Measurements from ENCODE around the gene ZBTB34. TPM values are rescaled to one million over a fixed set of nuclear protein-coding genes. Genes with fewer than 3 reads are reported as not detected.

Gene ZBTB34
- total RNA-seq, 6 donors from 2014 or later = 9.5 to 21.3 (median 13.5) TPM

- Histone ChIP-seq H3K9me3 (no peaks in the 10 kb centered on the region), H3K27me3 (no peaks in the 10 kb centered on the region), H3K4me3 (no peak overlapping the region), H3K36me3 (no peaks in the 10 kb centered on the region), H3K4me1 (no peaks in the 10 kb centered on the region), H3K27ac (no peak overlapping the region)
- TF ChIP-seq POLR2A (IDR thresholded peaks at IDR 0.05) = no peak
- no peak for TF ChIP-seq CTCF (IDR thresholded peaks at IDR 0.05)
- no peak for TF ChIP-seq EP300 (IDR thresholded peaks at IDR 0.05)
- TF ChIP-seq POLR2AphosphoS5 (IDR thresholded peaks at IDR 0.05) = no peak
- WGBS, 2 donors = 61 to 72% methylated on average over 6 of the region's 6 CpGs
- DNase-seq (no peak), ATAC-seq (ENCODE audit: low FRiP score in 2 of 2) (no peak)
Observed at GRCh38 chr9:126927419-126927818, 67.0 kb downstream of the ZBTB34 start.

- Histone ChIP-seq H3K9me3 (no peaks in the 10 kb centered on the region), H3K27me3 (no peaks in the 10 kb centered on the region), H3K27ac (no peak overlapping the region), H3K4me1 (no peaks in the 10 kb centered on the region), H3K4me3 (no peak overlapping the region), H3K36me3 (no peaks in the 10 kb centered on the region)
- 88 to 89% methylated on average over 11 of the region's 11 CpGs for WGBS, 2 donors
- DNase-seq (peak in 1 of 2 donors; percentile 65), ATAC-seq (ENCODE audit: low FRiP score in 2 of 2) (no peak)
- TF ChIP-seq CTCF (IDR thresholded peaks at IDR 0.05) (no peak), EP300 (IDR thresholded peaks at IDR 0.05) (no peak), POLR2AphosphoS5 (IDR thresholded peaks at IDR 0.05) (no peak), POLR2A (IDR thresholded peaks at IDR 0.05) (no peak)
Observed at GRCh38 chr9:126932871-126933321, 72.5 kb downstream of the ZBTB34 start.

GRCh38 chr9:126933334-126933980, 73.0 kb downstream of the ZBTB34 start:
- no peaks in the 10 kb centered on the region for H3K4me1 ChIP-seq
- 90 to 92% methylated on average over 11 of the region's 11 CpGs for WGBS, 2 donors
- H3K27me3 ChIP-seq = no peaks in the 10 kb centered on the region
- no peaks in the 10 kb centered on the region for H3K36me3 ChIP-seq
- no peak overlapping the region for H3K4me3 ChIP-seq
- no peak for DNase-seq
- H3K27ac ChIP-seq = no peak overlapping the region
- no peak for TF ChIP-seq POLR2AphosphoS5 (IDR thresholded peaks at IDR 0.05)
- no peak for TF ChIP-seq POLR2A (IDR thresholded peaks at IDR 0.05)
- no peak for TF ChIP-seq EP300 (IDR thresholded peaks at IDR 0.05)
- no peak for TF ChIP-seq CTCF (IDR thresholded peaks at IDR 0.05)
- no peaks in the 10 kb centered on the region for H3K9me3 ChIP-seq
- no peak for ATAC-seq (ENCODE audit: low FRiP score in 2 of 2)

GRCh38 chr9:126934441-126934840, 74.0 kb downstream of the ZBTB34 start:
- DNase-seq (no peak), ATAC-seq (ENCODE audit: low FRiP score in 2 of 2) (no peak)
- H3K27ac ChIP-seq = no peak overlapping the region
- TF ChIP-seq POLR2A (IDR thresholded peaks at IDR 0.05) = no peak
- no peak for TF ChIP-seq EP300 (IDR thresholded peaks at IDR 0.05)
- no peak for TF ChIP-seq POLR2AphosphoS5 (IDR thresholded peaks at IDR 0.05)
- TF ChIP-seq CTCF (IDR thresholded peaks at IDR 0.05) = no peak
- no peaks in the 10 kb centered on the region for H3K4me1 ChIP-seq
- WGBS, 2 donors = 90 to 91% methylated on average over 8 of the region's 8 CpGs
- no peaks in the 10 kb centered on the region for H3K27me3 ChIP-seq
- no peaks in the 10 kb centered on the region for H3K36me3 ChIP-seq
- no peak overlapping the region for H3K4me3 ChIP-seq
- no peaks in the 10 kb centered on the region for H3K9me3 ChIP-seq

Other genes starting within 250 kb of the ZBTB34 start
- under 1 TPM in 2 of 6 donors, not detected in 4; 0.14 to 0.40 TPM for gene LMX1B, start 246.7 kb upstream of the ZBTB34 start, total RNA-seq
- 10 to 100 TPM; 16.0 to 26.8 (median 19.4) TPM for gene ZBTB43, start 55.6 kb upstream of the ZBTB34 start, total RNA-seq
- gene RALGPS1, start 54.1 kb downstream of the ZBTB34 start, total RNA-seq = 10 to 100 TPM; 12.3 to 52.4 (median 17.1) TPM